Endothelial cell of umbilical vein (primary cell): ENCODE measurements around the gene FPR1. TPM values are rescaled to one million over a fixed set of nuclear protein-coding genes. Genes with fewer than 3 reads are reported as not detected.

Experiments
- BruUV-seq: library from RNA; stranded (reverse); fragments of 400-500 nt; replicated peaks from 2 replicates; lab custom pipeline; 2021; lab: Mats Ljungman, UMichigan
- CTCF ChIA-PET: fragments of 300-600, 350-600 bp; sonication (Branson Sonifier 250); formaldehyde crosslinking; loops from one replicate; lab custom pipeline; 2021; ENCODE audit warnings: antibody characterized with exemption, inconsistent platforms; lab: Charles Lee
- POLR2A ChIA-PET: fragments of 300-600, 350-600 bp; sonication (Branson Sonifier 250); formaldehyde crosslinking; loops from one replicate; lab custom pipeline; 2021; ENCODE audit warnings: antibody characterized with exemption, inconsistent platforms; lab: Charles Lee
- DNase-seq: peaks from one replicate; pipeline ENCODE4 v3.0.0-alpha.2; 2011; ENCODE audit warnings: low read depth, low spot score
- FAIRE-seq: peaks from 2 replicates; lab custom pipeline; 2011; peaks lifted over from hg19 to GRCh38; lab: Jason Lieb, UNC
- H2AFZ ChIP-seq: 2 replicates; pipeline ENCODE4 v1.6.0; 2012; ENCODE audit warnings: low read depth, low read length, control low read depth, inconsistent platforms
- H3K27ac ChIP-seq: 2 replicates; pipeline ENCODE4 v1.5.1; 2011; ENCODE audit warnings: low read depth, mild to moderate bottlenecking, control low read depth, low read length, moderate library complexity; ENCODE audit not compliant: insufficient read depth
- H3K27me3 ChIP-seq, 2 experiments: 2 replicates each; pipeline versions ENCODE4 v1.6.0 to v1.6.1; 2011; ENCODE audit warnings: low read length in 2 of 2, mixed read lengths in 1 of 2; ENCODE audit not compliant: control insufficient read depth in 2 of 2, insufficient read depth in 2 of 2
- H3K36me3 ChIP-seq, 2 experiments: 2 replicates in 1 of 2; 3 replicates in 1 of 2; pipeline ENCODE4 v1.5.1; 2011; ENCODE audit warnings: low read length in 2 of 2, mild to moderate bottlenecking in 1 of 2, moderate library complexity in 1 of 2; ENCODE audit not compliant: control insufficient read depth in 2 of 2, insufficient read depth in 2 of 2; ENCODE audit errors: extremely low read depth in 1 of 2
- H3K4me1 ChIP-seq: 3 replicates; pipeline ENCODE4 v1.5.1; 2011; ENCODE audit warnings: mild to moderate bottlenecking, low read length; ENCODE audit not compliant: control insufficient read depth, insufficient read depth; ENCODE audit errors: extremely low read depth
- H3K4me2 ChIP-seq: 2 replicates; pipeline ENCODE4 v1.6.1; 2011; ENCODE audit warnings: low read length, control low read depth, mixed read lengths; ENCODE audit not compliant: insufficient read depth
- H3K4me3 ChIP-seq, 3 experiments: fragments of 200-600 bp in 1 of 3; sonication (generic), shearing (Covaris generic) in 1 of 3; replicated peaks in 1 of 3; 2 replicates each; pipeline ENCODE4 v1.5.1; 2011 to 2016; ENCODE audit warnings: control low read depth in 3 of 3, low read length in 3 of 3, mild to moderate bottlenecking in 2 of 3, inconsistent platforms in 1 of 3, low read depth in 1 of 3, moderate library complexity in 1 of 3; ENCODE audit not compliant: insufficient read depth in 1 of 3
- H3K79me2 ChIP-seq: 2 replicates; pipeline ENCODE4 v1.6.0; 2012; ENCODE audit warnings: low read length, inconsistent platforms; ENCODE audit not compliant: control insufficient read depth, insufficient read depth
- H3K9ac ChIP-seq: replicated peaks from 2 replicates; pipeline ENCODE3; 2011; ENCODE audit warnings: low read length, control low read depth; ENCODE audit not compliant: insufficient read depth; ENCODE audit errors: extremely low read depth
- H3K9me1 ChIP-seq: replicated peaks from 3 replicates; pipeline ENCODE4 v1.6.0; 2011; ENCODE audit warnings: mild to moderate bottlenecking, low read length; ENCODE audit not compliant: control insufficient read depth, insufficient read depth; ENCODE audit errors: extremely low read depth
- H3K9me3 ChIP-seq: replicated peaks from 2 replicates; pipeline ENCODE4 v1.5.1; 2012; ENCODE audit warnings: low read length, inconsistent platforms; ENCODE audit not compliant: control insufficient read depth, insufficient read depth
- H4K20me1 ChIP-seq: replicated peaks from 2 replicates; pipeline ENCODE3; 2011; ENCODE audit warnings: mild to moderate bottlenecking, low read length; ENCODE audit not compliant: control insufficient read depth, insufficient read depth; ENCODE audit errors: extremely low read depth
- EZH2 ChIP-seq: IDR thresholded peaks from 2 replicates; pipeline ENCODE4 v1.6.1; 2012; ENCODE audit warnings: borderline replicate concordance, low read depth, mild to moderate bottlenecking, moderate library complexity, low read length, inconsistent platforms; ENCODE audit not compliant: severe bottlenecking
- FOS ChIP-seq: IDR thresholded peaks from 2 replicates; pipeline ENCODE4 v1.6.1; 2011; ENCODE audit warnings: mild to moderate bottlenecking, low read length, moderate library complexity, borderline replicate concordance; ENCODE audit not compliant: insufficient read depth
- GATA2 ChIP-seq: IDR thresholded peaks from 2 replicates; pipeline ENCODE4 v1.7.0; 2011; ENCODE audit warnings: low read depth, mild to moderate bottlenecking, moderate library complexity, mixed read lengths, low read length; ENCODE audit not compliant: insufficient read length, insufficient read depth
- JUN ChIP-seq: IDR thresholded peaks from 2 replicates; pipeline ENCODE4 v1.6.1; 2011; ENCODE audit warnings: borderline replicate concordance, low read depth; ENCODE audit not compliant: insufficient read length, insufficient read depth
- MYC ChIP-seq: IDR thresholded peaks from one replicate; pipeline ENCODE4 v1.6.1; 2011; ENCODE audit warnings: mild to moderate bottlenecking, low read depth, low read length
- POLR2A ChIP-seq: IDR thresholded peaks from 2 replicates; pipeline ENCODE4 v1.6.1; 2012; ENCODE audit warnings: low read depth, mild to moderate bottlenecking, control low read depth, low read length
- POLR2AphosphoS5 ChIP-seq: IDR thresholded peaks from 2 replicates; pipeline ENCODE4 v1.6.1; 2012; ENCODE audit warnings: low read depth, mild to moderate bottlenecking, control low read depth, low read length, moderate library complexity; ENCODE audit not compliant: insufficient read depth
- dilution Hi-C: fragments of 300-500 bp; cut with MboI; formaldehyde crosslinking; loops from one replicate; pipeline ENCODE4 v1.15.0; 2019; ENCODE audit warnings: low sequenced_read_pairs; ENCODE audit not compliant: extremely low pct_ligation_motif_present
- intact Hi-C: fragments of 100-400 bp; cut with micrococcal nuclease; formaldehyde crosslinking; loops from one replicate; pipeline ENCODE4 v1.10.0; 2022
- polyA plus RNA-seq, 4 experiments: library from polyadenylated mRNA; depleted of rRNA in 3 of 4; stranded (reverse) in 3 of 4; unstranded in 1 of 4; fragments of >200 nt; gene quantifications; 2 replicates each; pipeline versions ENCODE4 v1.2.1 to v1.2.3, GENCODE V29; 2011 to 2012; ENCODE audit warnings: missing spikeins in 1 of 4
- total RNA-seq: library from RNA; stranded (reverse); gene quantifications from 2 replicates; pipeline ENCODE4 v1.2.3, GENCODE V29; 2021
- TF ChIP-seq, protein P1 (sequence below), 2 donors: IDR thresholded peaks; 1 replicate in 1 of 2; 2 replicates in 1 of 2; pipeline ENCODE4 v1.5.1; 2011; ENCODE audit warnings: low read length in 2 of 2, mild to moderate bottlenecking in 2 of 2, moderate library complexity in 2 of 2, control low read depth in 1 of 2, inconsistent platforms in 1 of 2, low read depth in 1 of 2; ENCODE audit not compliant: insufficient read depth in 1 of 2; ENCODE audit errors: extremely low read depth in 1 of 2
- TF ChIP-seq, protein P2 (sequence below): IDR thresholded peaks from 2 replicates; pipeline ENCODE4 v1.6.1; 2011; ENCODE audit not compliant: insufficient read depth, insufficient read length

FPR1 gene
- total and polyA plus RNA-seq, 2 donors (not counting 3 experiments of a cell fraction or from before 2014, with no cell fraction given) = not detected

DNA sequence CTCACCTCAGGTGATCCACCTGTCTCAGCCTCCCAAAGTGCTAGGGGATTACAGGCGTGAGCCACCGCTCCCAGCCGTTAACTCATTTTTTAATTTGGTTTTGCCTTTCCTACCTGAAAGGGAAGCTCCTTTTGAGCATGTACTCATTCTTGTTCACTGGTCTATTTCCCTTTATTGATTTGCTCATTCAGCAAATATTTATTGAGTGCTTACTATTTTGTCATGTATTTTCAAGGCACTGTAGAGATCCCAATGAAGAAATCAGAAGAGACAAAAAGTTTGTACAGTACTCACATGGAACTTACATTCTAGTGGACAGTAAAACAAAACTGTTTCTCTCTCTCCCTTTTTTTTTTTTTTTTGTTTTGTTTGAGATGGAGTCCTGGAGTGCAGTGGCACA, 44.8 kb downstream of the FPR1 start:
- Histone ChIP-seq H3K36me3 (peaks cover 11 to 16% of the 10 kb centered on the region in 2 experiments), H3K4me2 (no peak overlapping the region), H3K9ac (no peak overlapping the region), H2AFZ (no peak overlapping the region), H3K9me3 (no peaks in the 10 kb centered on the region), H3K4me1 (peaks cover 2% of the 10 kb centered on the region), H3K79me2 (no peaks in the 10 kb centered on the region), H3K27ac (no peak overlapping the region), H3K9me1 (no peaks in the 10 kb centered on the region), H4K20me1 (no peaks in the 10 kb centered on the region), H3K27me3 (no peaks in the 10 kb centered on the region), H3K4me3 (no peak overlapping the region)
- DNase-seq (no peak), FAIRE-seq (no peak)
- POLR2A ChIA-PET = interaction anchor here (0.7 kb wide), 1 partner anchor 18 kb away, joined by 7 read pairs; no protein-coding TSS in a partner anchor
- dilution Hi-C loops (no loop called here), intact Hi-C loops (no loop called here)
- BruUV-seq = no TSS peak
- TF ChIP-seq MYC (no peak), EZH2 (no peak), FOS (no peak), POLR2A (no peak), POLR2AphosphoS5 (no peak), GATA2 (no peak), JUN (no peak)
- TF ChIP-seq, protein P1, sequence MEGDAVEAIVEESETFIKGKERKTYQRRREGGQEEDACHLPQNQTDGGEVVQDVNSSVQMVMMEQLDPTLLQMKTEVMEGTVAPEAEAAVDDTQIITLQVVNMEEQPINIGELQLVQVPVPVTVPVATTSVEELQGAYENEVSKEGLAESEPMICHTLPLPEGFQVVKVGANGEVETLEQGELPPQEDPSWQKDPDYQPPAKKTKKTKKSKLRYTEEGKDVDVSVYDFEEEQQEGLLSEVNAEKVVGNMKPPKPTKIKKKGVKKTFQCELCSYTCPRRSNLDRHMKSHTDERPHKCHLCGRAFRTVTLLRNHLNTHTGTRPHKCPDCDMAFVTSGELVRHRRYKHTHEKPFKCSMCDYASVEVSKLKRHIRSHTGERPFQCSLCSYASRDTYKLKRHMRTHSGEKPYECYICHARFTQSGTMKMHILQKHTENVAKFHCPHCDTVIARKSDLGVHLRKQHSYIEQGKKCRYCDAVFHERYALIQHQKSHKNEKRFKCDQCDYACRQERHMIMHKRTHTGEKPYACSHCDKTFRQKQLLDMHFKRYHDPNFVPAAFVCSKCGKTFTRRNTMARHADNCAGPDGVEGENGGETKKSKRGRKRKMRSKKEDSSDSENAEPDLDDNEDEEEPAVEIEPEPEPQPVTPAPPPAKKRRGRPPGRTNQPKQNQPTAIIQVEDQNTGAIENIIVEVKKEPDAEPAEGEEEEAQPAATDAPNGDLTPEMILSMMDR (IDR thresholded peaks at IDR 0.05; ENCODE audit: extremely low read depth in 1 of 2, insufficient read depth in 1 of 2, low read depth in 1 of 2, low read length in 2 of 2) = no peak
- TF ChIP-seq, protein P2, sequence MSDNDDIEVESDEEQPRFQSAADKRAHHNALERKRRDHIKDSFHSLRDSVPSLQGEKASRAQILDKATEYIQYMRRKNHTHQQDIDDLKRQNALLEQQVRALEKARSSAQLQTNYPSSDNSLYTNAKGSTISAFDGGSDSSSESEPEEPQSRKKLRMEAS = no peak
- CTCF ChIA-PET = interaction anchor here (1.7 kb wide), 1 partner anchor 71 kb away, joined by 5 read pairs; no protein-coding TSS in a partner anchor
